ENCODE results near the gene BRIX1.
"Not testable (repeated sequence)": the region's sequence is repeated elsewhere in the genome, so short reads cannot be mapped to it uniquely, and the experiment has no call there.

BRIX1 gene

DNA sequence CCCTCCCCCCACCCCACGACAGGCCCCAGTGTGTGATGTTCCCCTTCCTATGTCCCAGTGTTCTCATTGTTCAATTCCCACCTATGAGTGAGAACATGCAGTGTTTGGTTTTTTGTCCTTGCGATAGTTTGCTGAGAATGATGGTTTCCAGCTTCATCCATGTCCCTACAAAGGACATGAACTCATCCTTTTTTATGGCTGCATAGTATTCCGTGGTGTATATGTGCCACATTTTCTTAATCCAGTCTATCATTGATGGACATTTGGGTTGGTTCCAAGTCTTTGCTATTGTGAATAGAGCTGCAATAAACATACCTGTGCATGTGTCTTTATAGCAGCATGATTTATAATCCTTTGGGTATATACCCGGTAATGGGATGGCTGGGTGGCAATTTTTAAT, 56.1 kb downstream of the BRIX1 start:
- not testable (repeated sequence) for DNase-seq

All from kidney glomerular epithelial cell (primary cell).